Measurements from ENCODE around the gene QKI.
"Not testable (repeated sequence)": the region's sequence is repeated elsewhere in the genome, so short reads cannot be mapped to it uniquely, and the experiment has no call there.

QKI gene

GRCh38 chr6:163579111-163579879, 164.8 kb downstream of the QKI start:
- no peak for DNase-seq (ENCODE audit: low spot score)

GRCh38 chr6:163579880-163580295, 165.4 kb downstream of the QKI start:
- no peak for DNase-seq (ENCODE audit: low spot score)

- no peak for DNase-seq (ENCODE audit: low spot score)
Measured at GRCh38 chr6:163580311-163581030, 166.0 kb downstream of the QKI start.

GRCh38 chr6:163583558-163583957, 169.0 kb downstream of the QKI start:
- no peak for DNase-seq (ENCODE audit: low spot score)

GRCh38 chr6:163585932-163586437, 171.5 kb downstream of the QKI start:
- DNase-seq (ENCODE audit: low spot score), result no peak

GRCh38 chr6:163586888-163587287, 172.4 kb downstream of the QKI start:
- no peak for DNase-seq (ENCODE audit: low spot score)

GRCh38 chr6:163588220-163588919, 173.9 kb downstream of the QKI start:
- no peak for DNase-seq (ENCODE audit: low spot score)

- no peak for DNase-seq (ENCODE audit: low spot score)
Measured at GRCh38 chr6:163589387-163589786, 174.9 kb downstream of the QKI start.

GRCh38 chr6:163590132-163590531, 175.6 kb downstream of the QKI start:
- not testable (repeated sequence) for DNase-seq (ENCODE audit: low spot score)

GRCh38 chr6:163592872-163593271, 178.4 kb downstream of the QKI start:
- no peak for DNase-seq (ENCODE audit: low spot score)

- DNase-seq (ENCODE audit: low spot score), result no peak
Measured at GRCh38 chr6:163596174-163596573, 181.7 kb downstream of the QKI start.

- DNase-seq (ENCODE audit: low spot score), result no peak
Measured at GRCh38 chr6:163599136-163599535, 184.6 kb downstream of the QKI start.

GRCh38 chr6:163599684-163600083, 185.2 kb downstream of the QKI start:
- DNase-seq (ENCODE audit: low spot score), result no peak

- no peak for DNase-seq (ENCODE audit: low spot score)
Measured at GRCh38 chr6:163600331-163600730, 185.8 kb downstream of the QKI start.

- DNase-seq (ENCODE audit: low spot score), result no peak
Measured at GRCh38 chr6:163600781-163601180, 186.3 kb downstream of the QKI start.

- no peak for DNase-seq (ENCODE audit: low spot score)
Measured at GRCh38 chr6:163602851-163603250, 188.3 kb downstream of the QKI start.

GRCh38 chr6:163603395-163603794, 188.9 kb downstream of the QKI start:
- no peak for DNase-seq (ENCODE audit: low spot score)

GRCh38 chr6:163605385-163606097, 191.0 kb downstream of the QKI start:
- DNase-seq (ENCODE audit: low spot score), result no peak

GRCh38 chr6:163607792-163608191, 193.3 kb downstream of the QKI start:
- DNase-seq (ENCODE audit: low spot score), result no peak

- peak; percentile 30 for DNase-seq (ENCODE audit: low spot score)
Measured at GRCh38 chr6:163608204-163608644, 193.7 kb downstream of the QKI start.

GRCh38 chr6:163612200-163612599, 197.7 kb downstream of the QKI start:
- no peak for DNase-seq (ENCODE audit: low spot score)
